Endothelial cell of umbilical vein (primary cell): Measurements from ENCODE around the gene DHX30. TPM values are rescaled to one million over a fixed set of nuclear protein-coding genes. Genes with fewer than 3 reads are reported as not detected.

ENCODE experiments used
- BruUV-seq: library from RNA; stranded (reverse); fragments of 400-500 nt; replicated peaks from 2 replicates; lab custom pipeline; 2021; lab: Mats Ljungman, UMichigan
- CTCF ChIA-PET: fragments of 300-600, 350-600 bp; sonication (Branson Sonifier 250); formaldehyde crosslinking; loops from one replicate; lab custom pipeline; 2021; ENCODE audit warnings: antibody characterized with exemption, inconsistent platforms; lab: Charles Lee
- POLR2A ChIA-PET: fragments of 300-600, 350-600 bp; sonication (Branson Sonifier 250); formaldehyde crosslinking; loops from one replicate; lab custom pipeline; 2021; ENCODE audit warnings: antibody characterized with exemption, inconsistent platforms; lab: Charles Lee
- DNase-seq: peaks from one replicate; pipeline ENCODE4 v3.0.0-alpha.2; 2011; ENCODE audit warnings: low read depth, low spot score
- FAIRE-seq: peaks from 2 replicates; lab custom pipeline; 2011; peaks lifted over from hg19 to GRCh38; lab: Jason Lieb, UNC
- H2AFZ ChIP-seq: 2 replicates; pipeline ENCODE4 v1.6.0; 2012; ENCODE audit warnings: low read depth, low read length, control low read depth, inconsistent platforms
- H3K27ac ChIP-seq: 2 replicates; pipeline ENCODE4 v1.5.1; 2011; ENCODE audit warnings: low read depth, mild to moderate bottlenecking, control low read depth, low read length, moderate library complexity; ENCODE audit not compliant: insufficient read depth
- H3K27me3 ChIP-seq, 2 experiments: 2 replicates each; pipeline versions ENCODE4 v1.6.0 to v1.6.1; 2011; ENCODE audit warnings: low read length in 2 of 2, mixed read lengths in 1 of 2; ENCODE audit not compliant: control insufficient read depth in 2 of 2, insufficient read depth in 2 of 2
- H3K36me3 ChIP-seq, 2 experiments: 2 replicates in 1 of 2; 3 replicates in 1 of 2; pipeline ENCODE4 v1.5.1; 2011; ENCODE audit warnings: low read length in 2 of 2, mild to moderate bottlenecking in 1 of 2, moderate library complexity in 1 of 2; ENCODE audit not compliant: control insufficient read depth in 2 of 2, insufficient read depth in 2 of 2; ENCODE audit errors: extremely low read depth in 1 of 2
- H3K4me1 ChIP-seq: 3 replicates; pipeline ENCODE4 v1.5.1; 2011; ENCODE audit warnings: mild to moderate bottlenecking, low read length; ENCODE audit not compliant: control insufficient read depth, insufficient read depth; ENCODE audit errors: extremely low read depth
- H3K4me2 ChIP-seq: 2 replicates; pipeline ENCODE4 v1.6.1; 2011; ENCODE audit warnings: low read length, control low read depth, mixed read lengths; ENCODE audit not compliant: insufficient read depth
- H3K4me3 ChIP-seq, 3 experiments: fragments of 200-600 bp in 1 of 3; sonication (generic), shearing (Covaris generic) in 1 of 3; replicated peaks in 1 of 3; 2 replicates each; pipeline ENCODE4 v1.5.1; 2011 to 2016; ENCODE audit warnings: control low read depth in 3 of 3, low read length in 3 of 3, mild to moderate bottlenecking in 2 of 3, inconsistent platforms in 1 of 3, low read depth in 1 of 3, moderate library complexity in 1 of 3; ENCODE audit not compliant: insufficient read depth in 1 of 3
- H3K79me2 ChIP-seq: 2 replicates; pipeline ENCODE4 v1.6.0; 2012; ENCODE audit warnings: low read length, inconsistent platforms; ENCODE audit not compliant: control insufficient read depth, insufficient read depth
- H3K9ac ChIP-seq: replicated peaks from 2 replicates; pipeline ENCODE3; 2011; ENCODE audit warnings: low read length, control low read depth; ENCODE audit not compliant: insufficient read depth; ENCODE audit errors: extremely low read depth
- H3K9me1 ChIP-seq: replicated peaks from 3 replicates; pipeline ENCODE4 v1.6.0; 2011; ENCODE audit warnings: mild to moderate bottlenecking, low read length; ENCODE audit not compliant: control insufficient read depth, insufficient read depth; ENCODE audit errors: extremely low read depth
- H3K9me3 ChIP-seq: replicated peaks from 2 replicates; pipeline ENCODE4 v1.5.1; 2012; ENCODE audit warnings: low read length, inconsistent platforms; ENCODE audit not compliant: control insufficient read depth, insufficient read depth
- H4K20me1 ChIP-seq: replicated peaks from 2 replicates; pipeline ENCODE3; 2011; ENCODE audit warnings: mild to moderate bottlenecking, low read length; ENCODE audit not compliant: control insufficient read depth, insufficient read depth; ENCODE audit errors: extremely low read depth
- EZH2 ChIP-seq: IDR thresholded peaks from 2 replicates; pipeline ENCODE4 v1.6.1; 2012; ENCODE audit warnings: borderline replicate concordance, low read depth, mild to moderate bottlenecking, moderate library complexity, low read length, inconsistent platforms; ENCODE audit not compliant: severe bottlenecking
- FOS ChIP-seq: IDR thresholded peaks from 2 replicates; pipeline ENCODE4 v1.6.1; 2011; ENCODE audit warnings: mild to moderate bottlenecking, low read length, moderate library complexity, borderline replicate concordance; ENCODE audit not compliant: insufficient read depth
- GATA2 ChIP-seq: IDR thresholded peaks from 2 replicates; pipeline ENCODE4 v1.7.0; 2011; ENCODE audit warnings: low read depth, mild to moderate bottlenecking, moderate library complexity, mixed read lengths, low read length; ENCODE audit not compliant: insufficient read length, insufficient read depth
- JUN ChIP-seq: IDR thresholded peaks from 2 replicates; pipeline ENCODE4 v1.6.1; 2011; ENCODE audit warnings: borderline replicate concordance, low read depth; ENCODE audit not compliant: insufficient read length, insufficient read depth
- MAX ChIP-seq: IDR thresholded peaks from 2 replicates; pipeline ENCODE4 v1.6.1; 2011; ENCODE audit not compliant: insufficient read depth, insufficient read length
- MYC ChIP-seq: IDR thresholded peaks from one replicate; pipeline ENCODE4 v1.6.1; 2011; ENCODE audit warnings: mild to moderate bottlenecking, low read depth, low read length
- POLR2A ChIP-seq: IDR thresholded peaks from 2 replicates; pipeline ENCODE4 v1.6.1; 2012; ENCODE audit warnings: low read depth, mild to moderate bottlenecking, control low read depth, low read length
- POLR2AphosphoS5 ChIP-seq: IDR thresholded peaks from 2 replicates; pipeline ENCODE4 v1.6.1; 2012; ENCODE audit warnings: low read depth, mild to moderate bottlenecking, control low read depth, low read length, moderate library complexity; ENCODE audit not compliant: insufficient read depth
- dilution Hi-C: fragments of 300-500 bp; cut with MboI; formaldehyde crosslinking; loops from one replicate; pipeline ENCODE4 v1.15.0; 2019; ENCODE audit warnings: low sequenced_read_pairs; ENCODE audit not compliant: extremely low pct_ligation_motif_present
- intact Hi-C: fragments of 100-400 bp; cut with micrococcal nuclease; formaldehyde crosslinking; loops from one replicate; pipeline ENCODE4 v1.10.0; 2022
- polyA plus RNA-seq, 4 experiments: library from polyadenylated mRNA; depleted of rRNA in 3 of 4; stranded (reverse) in 3 of 4; unstranded in 1 of 4; fragments of >200 nt; gene quantifications; 2 replicates each; pipeline versions ENCODE4 v1.2.1 to v1.2.3, GENCODE V29; 2011 to 2012; ENCODE audit warnings: missing spikeins in 1 of 4
- total RNA-seq: library from RNA; stranded (reverse); gene quantifications from 2 replicates; pipeline ENCODE4 v1.2.3, GENCODE V29; 2021
- TF ChIP-seq, protein P1 (sequence below), 2 donors: IDR thresholded peaks; 1 replicate in 1 of 2; 2 replicates in 1 of 2; pipeline ENCODE4 v1.5.1; 2011; ENCODE audit warnings: low read length in 2 of 2, mild to moderate bottlenecking in 2 of 2, moderate library complexity in 2 of 2, control low read depth in 1 of 2, inconsistent platforms in 1 of 2, low read depth in 1 of 2; ENCODE audit not compliant: insufficient read depth in 1 of 2; ENCODE audit errors: extremely low read depth in 1 of 2

The DHX30 gene
- total and polyA plus RNA-seq, 2 donors (not counting 3 experiments of a cell fraction or from before 2014, with no cell fraction given) = 79.0 to 86.9 TPM

DNA sequence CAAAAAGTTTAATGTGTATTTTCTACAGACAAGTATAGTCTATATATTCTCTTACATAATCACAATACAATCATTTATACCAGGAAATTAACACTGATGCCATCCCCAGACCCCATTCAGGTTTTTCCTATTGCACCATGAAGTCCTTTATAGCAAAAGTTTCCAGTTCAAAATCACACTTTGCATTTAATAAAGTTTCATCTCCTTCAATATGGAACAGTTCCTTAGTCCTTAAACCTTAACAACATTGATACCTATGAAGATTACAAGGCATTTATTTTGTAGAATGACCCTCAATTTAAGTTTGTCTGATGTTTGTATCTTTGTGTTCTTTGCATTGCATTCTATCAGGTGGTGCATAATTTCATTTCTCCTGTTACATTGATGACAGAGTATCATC lies 19.3 kb upstream of the DHX30 start:
- intact Hi-C loops = loop anchor here (5.0 kb wide), 1 partner anchor 81 kb away; no protein-coding TSS in a partner anchor
- H3K36me3 ChIP-seq = no peaks in the 10 kb centered on the region
- H4K20me1 ChIP-seq = peaks cover 3% of the 10 kb centered on the region
- POLR2A ChIA-PET = no interaction called here
- H2AFZ ChIP-seq = no peak overlapping the region
- no peak overlapping the region for H3K9ac ChIP-seq
- peaks cover 12% of the 10 kb centered on the region for H3K4me1 ChIP-seq
- FAIRE-seq = peak; percentile 8
- H3K4me3 ChIP-seq = no peak overlapping the region
- no peaks in the 10 kb centered on the region for H3K27me3 ChIP-seq
- DNase-seq = no peak
- no peaks in the 10 kb centered on the region for H3K9me3 ChIP-seq
- no peak overlapping the region for H3K27ac ChIP-seq
- H3K9me1 ChIP-seq = no peaks in the 10 kb centered on the region
- H3K79me2 ChIP-seq = peaks cover 29% of the 10 kb centered on the region
- CTCF ChIA-PET = interaction anchor here (1.1 to 4.3 kb wide), 2 partner anchors 261 kb away, joined by 3 to 38 read pairs; no protein-coding TSS in a partner anchor
- no TSS peak for BruUV-seq
- dilution Hi-C loops = no loop called here
- H3K4me2 ChIP-seq = no peak overlapping the region
- TF ChIP-seq GATA2 (no peak), EZH2 (no peak), MAX (no peak), POLR2A (no peak), MYC (no peak), POLR2AphosphoS5 (no peak), FOS (no peak), JUN (no peak)
- TF ChIP-seq, protein P1, sequence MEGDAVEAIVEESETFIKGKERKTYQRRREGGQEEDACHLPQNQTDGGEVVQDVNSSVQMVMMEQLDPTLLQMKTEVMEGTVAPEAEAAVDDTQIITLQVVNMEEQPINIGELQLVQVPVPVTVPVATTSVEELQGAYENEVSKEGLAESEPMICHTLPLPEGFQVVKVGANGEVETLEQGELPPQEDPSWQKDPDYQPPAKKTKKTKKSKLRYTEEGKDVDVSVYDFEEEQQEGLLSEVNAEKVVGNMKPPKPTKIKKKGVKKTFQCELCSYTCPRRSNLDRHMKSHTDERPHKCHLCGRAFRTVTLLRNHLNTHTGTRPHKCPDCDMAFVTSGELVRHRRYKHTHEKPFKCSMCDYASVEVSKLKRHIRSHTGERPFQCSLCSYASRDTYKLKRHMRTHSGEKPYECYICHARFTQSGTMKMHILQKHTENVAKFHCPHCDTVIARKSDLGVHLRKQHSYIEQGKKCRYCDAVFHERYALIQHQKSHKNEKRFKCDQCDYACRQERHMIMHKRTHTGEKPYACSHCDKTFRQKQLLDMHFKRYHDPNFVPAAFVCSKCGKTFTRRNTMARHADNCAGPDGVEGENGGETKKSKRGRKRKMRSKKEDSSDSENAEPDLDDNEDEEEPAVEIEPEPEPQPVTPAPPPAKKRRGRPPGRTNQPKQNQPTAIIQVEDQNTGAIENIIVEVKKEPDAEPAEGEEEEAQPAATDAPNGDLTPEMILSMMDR (IDR thresholded peaks at IDR 0.05; ENCODE audit: extremely low read depth in 1 of 2, insufficient read depth in 1 of 2, low read depth in 1 of 2, low read length in 2 of 2) = no peak
